Measurements from ENCODE around the gene CCDC183.
"Not testable (repeated sequence)": the region's sequence is repeated elsewhere in the genome, so short reads cannot be mapped to it uniquely, and the experiment has no call there.

CCDC183 gene

DNA sequence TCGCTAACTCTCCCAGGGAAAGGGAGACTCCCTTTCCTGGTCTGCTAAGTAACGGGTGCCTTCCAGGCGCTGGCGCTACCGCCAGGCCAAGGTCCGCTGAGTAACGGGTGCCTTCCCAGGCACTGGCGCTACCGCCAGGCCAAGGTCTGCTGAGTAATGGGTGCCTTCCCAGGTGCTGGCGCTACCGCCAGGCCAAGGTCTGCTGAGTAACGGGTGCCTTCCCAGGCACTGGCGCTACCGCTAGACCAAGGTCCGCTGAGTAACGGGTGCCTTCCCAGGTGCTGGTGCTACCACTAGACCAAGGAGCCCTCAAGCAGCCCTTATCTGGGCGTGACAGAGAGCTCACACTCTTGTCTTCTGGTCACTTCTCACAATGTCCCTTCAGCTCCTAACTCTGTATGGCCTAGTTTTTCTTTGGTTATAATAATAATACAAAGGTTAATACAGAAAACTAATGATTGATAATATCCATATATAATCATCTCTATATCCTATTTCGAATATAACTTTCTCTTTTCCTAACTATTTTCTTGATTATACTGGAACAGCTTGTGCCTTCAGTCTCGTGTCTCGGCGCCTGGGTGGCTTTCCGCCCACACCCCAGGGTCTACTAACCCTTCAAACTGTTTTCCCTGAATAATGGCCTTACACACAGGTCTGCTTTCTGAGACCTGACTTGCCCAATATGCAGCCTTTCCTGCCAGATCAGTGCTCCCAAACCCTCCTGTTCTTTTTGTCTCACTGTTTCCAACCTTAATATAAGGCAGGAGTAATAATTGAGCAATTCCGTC lies 10.4 kb upstream of the CCDC183 start:
- DNase-seq (ENCODE audit: low read depth) = not testable (repeated sequence)

DNA sequence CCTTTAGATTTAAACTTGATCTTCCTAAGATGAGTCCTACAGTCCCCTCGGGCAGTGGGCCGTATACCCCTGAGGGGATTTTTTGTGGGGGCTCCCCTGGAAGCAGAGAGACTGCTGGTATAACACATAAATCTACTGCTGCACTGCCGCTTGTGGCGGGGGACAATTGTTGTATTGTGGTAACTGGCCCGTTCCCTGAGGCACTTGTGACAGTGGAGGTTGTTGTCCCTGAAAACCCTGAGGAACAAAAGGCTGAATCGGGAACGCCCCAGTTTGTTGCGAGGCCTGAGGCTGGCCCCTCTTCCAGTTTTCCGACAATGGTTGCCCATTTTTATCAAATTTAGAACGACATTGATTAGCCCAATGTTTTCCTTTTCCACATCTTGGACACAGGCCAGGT lies 9.7 kb upstream of the CCDC183 start:
- no peak for DNase-seq (ENCODE audit: low read depth)

- not testable (repeated sequence) for DNase-seq (ENCODE audit: low read depth)
Observed at GRCh38 chr9:136786983-136787382, 9.2 kb upstream of the CCDC183 start.

DNA sequence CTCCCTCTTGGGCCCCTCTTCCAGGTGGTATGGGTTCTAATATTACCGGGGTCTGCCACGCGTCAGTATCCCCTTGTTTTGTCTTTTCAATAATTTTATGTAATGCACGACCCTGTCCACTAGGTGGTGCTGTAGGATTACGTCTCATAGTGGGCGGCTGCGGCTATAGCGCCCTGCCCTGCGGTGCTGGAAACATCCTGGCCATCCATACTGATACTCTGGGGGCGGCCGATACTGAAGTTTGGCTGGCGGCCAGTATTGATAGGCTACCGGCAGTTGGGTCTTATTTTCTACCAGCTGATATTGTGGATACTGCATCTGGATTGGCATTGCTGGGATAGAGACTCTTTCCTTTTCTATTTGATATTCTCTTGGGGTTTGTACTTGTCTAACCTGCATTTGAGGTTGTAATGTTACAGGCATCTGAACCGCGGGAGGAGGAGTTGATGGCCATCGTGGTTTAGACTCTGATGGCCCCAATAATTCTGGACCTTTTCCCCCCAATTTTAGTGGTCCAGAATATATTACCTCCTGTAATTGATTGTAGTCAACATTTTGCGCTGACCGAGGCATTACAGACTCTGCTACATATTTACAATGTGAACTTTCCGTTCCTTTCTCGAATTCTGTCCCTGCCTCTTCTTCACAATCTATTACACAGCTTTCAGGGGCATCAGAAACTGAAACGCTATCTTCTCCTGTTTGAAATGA lies 8.3 kb upstream of the CCDC183 start:
- peak; percentile 39 for DNase-seq (ENCODE audit: low read depth)

GRCh38 chr9:136788644-136789522 lies 7.3 kb upstream of the CCDC183 start:
- DNase-seq (ENCODE audit: low read depth) = not testable (repeated sequence)

- DNase-seq (ENCODE audit: low read depth) = no peak
Observed at GRCh38 chr9:136789523-136789937, 6.6 kb upstream of the CCDC183 start.

GRCh38 chr9:136790640-136791515 lies 5.3 kb upstream of the CCDC183 start, which contains the start of gene TMEM141:
TMEM141 (plus strand) TSS chr9:136791344; CDS start chr9:136791371, 27 bp downstream.
- peak; percentile 100 for DNase-seq (ENCODE audit: low read depth)

DNA sequence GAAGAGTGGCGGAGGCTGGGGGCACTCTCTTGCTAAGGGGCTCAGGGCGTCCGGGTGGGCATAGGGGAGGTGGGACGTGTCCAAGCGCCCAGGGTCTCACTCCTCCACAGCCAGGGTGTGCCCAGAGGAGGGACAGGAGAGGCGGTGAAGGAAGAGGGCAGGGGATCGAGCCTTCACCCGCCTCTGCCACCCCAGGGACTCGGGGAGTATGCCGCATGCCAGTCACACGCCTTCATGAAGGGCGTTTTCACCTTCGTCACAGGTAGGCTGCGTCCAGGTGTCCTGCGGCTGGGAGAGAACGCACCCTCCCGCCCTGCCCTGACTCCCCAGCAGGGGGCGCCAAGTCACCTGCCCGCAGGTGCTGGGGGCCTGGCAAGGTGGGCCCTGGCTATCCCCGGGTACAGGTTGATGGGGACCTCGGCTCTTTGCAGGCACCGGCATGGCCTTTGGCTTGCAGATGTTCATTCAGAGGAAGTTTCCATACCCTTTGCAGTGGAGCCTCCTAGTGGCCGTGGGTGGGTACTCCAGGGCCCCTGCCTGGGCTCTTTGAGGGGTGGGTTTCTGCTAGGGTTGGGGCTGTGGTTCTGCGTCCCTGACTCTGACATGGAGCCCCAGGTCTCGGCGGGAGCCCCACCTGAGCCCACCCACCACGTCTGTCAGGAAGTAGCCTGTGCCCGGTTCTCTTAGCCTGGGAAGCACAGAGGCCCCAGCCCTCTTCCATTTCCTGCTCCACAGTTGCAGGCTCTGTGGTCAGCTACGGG lies 4.4 kb upstream of the CCDC183 start:
- DNase-seq (ENCODE audit: low read depth) = peak; percentile 52

- DNase-seq (ENCODE audit: low read depth) = no peak
Observed at GRCh38 chr9:136792321-136793085, 3.6 kb upstream of the CCDC183 start.

- DNase-seq (ENCODE audit: low read depth) = no peak
Observed at GRCh38 chr9:136793086-136793946, 2.8 kb upstream of the CCDC183 start.

DNA sequence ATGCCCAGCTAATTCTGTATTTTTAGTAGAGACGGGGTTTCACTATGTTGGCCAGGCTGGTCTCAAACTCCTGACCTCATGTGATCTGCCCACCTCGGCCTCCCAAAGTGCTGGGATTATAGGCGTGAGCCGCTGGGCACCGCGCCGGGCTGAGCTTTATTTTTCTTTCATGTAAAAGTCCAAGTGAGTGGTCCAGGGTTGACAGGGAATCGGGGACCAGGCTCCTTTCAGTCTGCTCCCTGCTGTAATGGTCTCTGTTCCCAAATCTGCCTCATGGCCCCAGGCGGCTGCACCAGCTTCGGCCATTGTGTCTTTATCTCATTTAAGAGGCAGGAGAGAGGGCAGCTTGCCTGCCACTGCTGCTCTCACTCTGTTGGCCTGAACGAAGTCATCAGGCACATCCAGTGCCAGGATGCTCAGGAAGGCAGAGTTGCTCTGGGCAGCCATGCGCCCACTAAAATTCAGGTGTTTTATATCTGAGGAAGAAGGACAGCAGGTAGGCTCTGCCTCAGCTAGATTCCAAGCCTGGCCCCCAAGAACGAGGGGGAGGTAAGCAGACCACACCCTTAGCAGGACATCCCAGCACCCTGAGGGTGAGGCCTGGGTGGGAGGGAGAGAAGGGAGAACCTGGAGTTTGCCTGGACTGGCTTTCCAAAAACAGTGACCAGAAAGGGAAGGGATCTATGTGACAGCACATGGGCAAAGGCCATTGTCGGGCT lies 1.7 kb upstream of the CCDC183 start:
- DNase-seq (ENCODE audit: low read depth) = no peak

GRCh38 chr9:136795000-136795348 lies 1.2 kb upstream of the CCDC183 start:
- DNase-seq (ENCODE audit: low read depth) = no peak

GRCh38 chr9:136796775-136797347 lies 723 bp downstream of the CCDC183 start:
- DNase-seq (ENCODE audit: low read depth) = not testable (repeated sequence)

- no peak for DNase-seq (ENCODE audit: low read depth)
Observed at GRCh38 chr9:136798708-136799078, 2.6 kb downstream of the CCDC183 start.

- no peak for DNase-seq (ENCODE audit: low read depth)
Observed at GRCh38 chr9:136799079-136799853, 3.1 kb downstream of the CCDC183 start.

DNA sequence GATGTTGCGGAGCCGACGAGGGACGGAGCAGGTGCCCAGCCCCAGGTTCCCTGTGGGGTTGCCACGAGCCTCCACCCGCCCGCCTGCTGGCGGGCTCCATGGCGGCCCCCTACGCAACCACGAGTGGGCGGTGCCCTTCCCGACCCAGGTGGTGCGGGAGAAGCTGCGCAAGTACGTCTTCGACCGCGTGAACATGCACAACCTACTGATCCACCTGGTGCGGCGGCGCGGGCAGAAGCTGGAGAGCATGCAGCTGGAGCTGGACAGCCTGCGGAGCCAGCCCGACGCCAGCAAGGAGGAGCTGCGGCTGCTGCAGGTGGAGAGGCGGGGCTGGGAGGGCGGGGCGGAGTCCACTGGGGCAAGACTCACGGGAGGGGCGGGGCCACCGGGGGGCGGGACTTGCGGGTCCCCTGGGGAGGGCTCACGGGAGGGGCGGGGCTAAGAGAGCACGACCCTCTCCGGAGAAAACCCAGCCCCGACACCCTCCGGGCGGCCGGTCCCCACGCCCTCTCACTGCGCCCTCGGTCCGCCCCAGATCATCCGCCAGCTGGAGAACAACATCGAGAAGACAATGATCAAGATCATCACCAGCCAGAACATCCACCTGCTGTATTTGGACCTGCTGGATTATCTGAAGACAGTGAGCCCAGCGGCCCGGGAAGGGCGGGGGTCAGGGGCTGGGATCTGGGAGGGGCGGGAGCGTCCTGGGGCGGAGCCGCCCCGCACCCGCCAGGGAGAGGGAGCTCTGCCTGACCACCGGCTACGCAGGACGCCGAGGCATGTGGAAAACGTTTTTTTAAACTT lies 3.9 kb downstream of the CCDC183 start:
- DNase-seq (ENCODE audit: low read depth) = peak; percentile 84

All from T-helper 22 cell (primary cell).